Breast epithelium (tissue), 3 donors: Measurements from ENCODE around the gene TYMS.

Source experiments
- POLR2A ChIP-seq: fragments of 450-650 bp; IDR thresholded peaks from one replicate; pipeline ENCODE4 v1.6.1; 2016; ENCODE audit warnings: antibody characterized with exemption, mild to moderate bottlenecking, moderate library complexity
- POLR2AphosphoS5 ChIP-seq, 3 donors: sonication (generic); formaldehyde crosslinking; IDR thresholded peaks; one replicate each; pipeline ENCODE4 v1.6.1; 2017; ENCODE audit warnings: antibody characterized with exemption in 3 of 3
- TF ChIP-seq, protein P1 (sequence below), 3 donors: fragments of 450-650 bp; IDR thresholded peaks; one replicate each; pipeline ENCODE4 v1.5.1; 2016 to 2017; ENCODE audit warnings: antibody characterized with exemption in 3 of 3, mild to moderate bottlenecking in 3 of 3, moderate library complexity in 3 of 3

DNA sequence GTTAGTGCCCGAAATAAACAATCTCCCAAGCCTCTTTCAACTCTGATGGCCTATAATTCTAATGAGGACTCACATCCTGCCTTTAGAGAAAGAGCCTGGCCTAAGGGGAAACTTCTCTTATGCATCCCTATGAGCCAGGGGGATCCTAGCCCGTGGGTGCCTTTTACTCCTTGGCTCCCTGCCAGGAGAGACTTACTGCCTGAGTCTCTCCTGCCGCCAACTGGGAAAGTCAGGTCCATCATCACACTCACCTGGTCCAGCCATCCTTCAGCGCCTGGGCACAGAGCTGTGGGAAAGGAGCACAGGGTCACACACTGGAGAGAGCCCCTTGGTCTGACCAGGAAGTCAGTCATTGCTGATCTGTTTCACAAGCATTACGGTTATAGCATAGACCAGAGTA, 30.9 kb downstream of the TYMS start:
- TF ChIP-seq, protein P1, sequence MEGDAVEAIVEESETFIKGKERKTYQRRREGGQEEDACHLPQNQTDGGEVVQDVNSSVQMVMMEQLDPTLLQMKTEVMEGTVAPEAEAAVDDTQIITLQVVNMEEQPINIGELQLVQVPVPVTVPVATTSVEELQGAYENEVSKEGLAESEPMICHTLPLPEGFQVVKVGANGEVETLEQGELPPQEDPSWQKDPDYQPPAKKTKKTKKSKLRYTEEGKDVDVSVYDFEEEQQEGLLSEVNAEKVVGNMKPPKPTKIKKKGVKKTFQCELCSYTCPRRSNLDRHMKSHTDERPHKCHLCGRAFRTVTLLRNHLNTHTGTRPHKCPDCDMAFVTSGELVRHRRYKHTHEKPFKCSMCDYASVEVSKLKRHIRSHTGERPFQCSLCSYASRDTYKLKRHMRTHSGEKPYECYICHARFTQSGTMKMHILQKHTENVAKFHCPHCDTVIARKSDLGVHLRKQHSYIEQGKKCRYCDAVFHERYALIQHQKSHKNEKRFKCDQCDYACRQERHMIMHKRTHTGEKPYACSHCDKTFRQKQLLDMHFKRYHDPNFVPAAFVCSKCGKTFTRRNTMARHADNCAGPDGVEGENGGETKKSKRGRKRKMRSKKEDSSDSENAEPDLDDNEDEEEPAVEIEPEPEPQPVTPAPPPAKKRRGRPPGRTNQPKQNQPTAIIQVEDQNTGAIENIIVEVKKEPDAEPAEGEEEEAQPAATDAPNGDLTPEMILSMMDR (IDR thresholded peaks at IDR 0.05), result no peak
- no peak for TF ChIP-seq POLR2AphosphoS5 (IDR thresholded peaks at IDR 0.05)
- TF ChIP-seq POLR2A, result no peak
